NB4 (cell line): ENCODE measurements around the gene RAB14.

Experiments used
- DNase-seq: peaks from one replicate; pipeline ENCODE4 v3.0.0; 2010; ENCODE audit warnings: low read depth
- H3K4me3 ChIP-seq: one replicate; pipeline ENCODE4 v1.5.1; 2011; ENCODE audit warnings: mild to moderate bottlenecking, low read depth, low read length, moderate library complexity
- CTCF ChIP-seq: IDR thresholded peaks from one replicate; pipeline ENCODE4 v1.5.1; 2012; ENCODE audit warnings: low read depth, low read length
- MAX ChIP-seq: IDR thresholded peaks from 2 replicates; pipeline ENCODE4 v1.6.1; 2011; ENCODE audit warnings: low read depth, low read length
- MYC ChIP-seq: IDR thresholded peaks from 2 replicates; pipeline ENCODE4 v1.6.1; 2011; ENCODE audit warnings: low read depth, low read length
- POLR2A ChIP-seq: IDR thresholded peaks from 2 replicates; pipeline ENCODE4 v1.6.1; 2011; ENCODE audit warnings: mild to moderate bottlenecking; ENCODE audit not compliant: insufficient read length; ENCODE audit errors: extremely low read depth

The RAB14 gene

GRCh38 chr9:121157939-121158338, 43.7 kb downstream of the RAB14 start:
- no peak overlapping the region for H3K4me3 ChIP-seq
- TF ChIP-seq CTCF = no peak
- no peak for TF ChIP-seq MAX
- no peak for TF ChIP-seq POLR2A
- TF ChIP-seq MYC = no peak
- DNase-seq = no peak

GRCh38 chr9:121156263-121156731, 45.4 kb downstream of the RAB14 start:
- no peak overlapping the region for H3K4me3 ChIP-seq
- DNase-seq = no peak

GRCh38 chr9:121154782-121155181, 46.9 kb downstream of the RAB14 start:
- TF ChIP-seq CTCF = no peak
- TF ChIP-seq MAX = no peak
- TF ChIP-seq MYC = no peak
- no peak for TF ChIP-seq POLR2A
- H3K4me3 ChIP-seq = no peak overlapping the region
- no peak for DNase-seq

More at GRCh38 chr9:121156263-121156731, 45.4 kb downstream of the RAB14 start:
- TF ChIP-seq MAX = no peak
- TF ChIP-seq MYC = no peak
- no peak for TF ChIP-seq POLR2A
- no peak for TF ChIP-seq CTCF

- H3K4me3 ChIP-seq = no peak overlapping the region
- TF ChIP-seq CTCF = no peak
- no peak for TF ChIP-seq MYC
- TF ChIP-seq MAX = no peak
- TF ChIP-seq POLR2A = no peak
- no peak for DNase-seq
Measured at GRCh38 chr9:121153642-121154041, 48.0 kb downstream of the RAB14 start.

GRCh38 chr9:121150188-121150587, 51.5 kb downstream of the RAB14 start:
- TF ChIP-seq MYC (no peak), POLR2A (no peak), MAX (no peak), CTCF (no peak)
- DNase-seq = no peak
- H3K4me3 ChIP-seq = no peak overlapping the region
